GM19397 (cell line): ENCODE data around the gene ZNF474.

Source experiments
- ATAC-seq: cut with Tn5 transposase; IDR thresholded peaks from one replicate; pipeline ENCODE4 v1.9.1; 2021; ENCODE audit warnings: mild to moderate bottlenecking, moderate library complexity; ENCODE audit not compliant: unreplicated experiment

ZNF474 gene

GRCh38 chr5:122152266-122152900 is 23.0 kb downstream of the ZNF474 start:
- ATAC-seq, result no peak

GRCh38 chr5:122153230-122153629 is 23.9 kb downstream of the ZNF474 start:
- no peak for ATAC-seq

- no peak for ATAC-seq
These were observed 24.4 kb downstream of the ZNF474 start for GRCh38 chr5:122153774-122154173.

GRCh38 chr5:122154491-122154890 is 25.1 kb downstream of the ZNF474 start:
- no peak for ATAC-seq

- ATAC-seq, result no peak
These were observed 25.6 kb downstream of the ZNF474 start for GRCh38 chr5:122154910-122155309.

GRCh38 chr5:122155546-122155945 is 26.2 kb downstream of the ZNF474 start:
- no peak for ATAC-seq

GRCh38 chr5:122156724-122157325 is 27.5 kb downstream of the ZNF474 start:
- ATAC-seq, result no peak

GRCh38 chr5:122162100-122162638 is 32.8 kb downstream of the ZNF474 start:
- ATAC-seq, result no peak

GRCh38 chr5:122163121-122164069 is 34.0 kb downstream of the ZNF474 start:
- ATAC-seq, result no peak

GRCh38 chr5:122164070-122164435 is 34.7 kb downstream of the ZNF474 start:
- ATAC-seq, result no peak

- ATAC-seq, result no peak
These were observed 35.6 kb downstream of the ZNF474 start for GRCh38 chr5:122164831-122165558.

- ATAC-seq, result no peak
These were observed 36.3 kb downstream of the ZNF474 start for GRCh38 chr5:122165559-122166078.

- ATAC-seq, result no peak
These were observed 40.2 kb downstream of the ZNF474 start for GRCh38 chr5:122169350-122170103.

GRCh38 chr5:122170620-122171019 is 41.3 kb downstream of the ZNF474 start:
- ATAC-seq, result no peak

- no peak for ATAC-seq
These were observed 42.9 kb downstream of the ZNF474 start for GRCh38 chr5:122172207-122172606.

- no peak for ATAC-seq
These were observed 44.4 kb downstream of the ZNF474 start for GRCh38 chr5:122173474-122174415.

- no peak for ATAC-seq
These were observed 45.7 kb downstream of the ZNF474 start for GRCh38 chr5:122175091-122175490.

- ATAC-seq, result no peak
These were observed 46.5 kb downstream of the ZNF474 start for GRCh38 chr5:122175852-122176251.

- no peak for ATAC-seq
These were observed 47.8 kb downstream of the ZNF474 start for GRCh38 chr5:122177161-122177560.
